K562 (cell line): ENCODE data around the gene GPALPP1. TPM values are rescaled to one million over a fixed set of nuclear protein-coding genes. Genes with fewer than 3 reads are reported as not detected.

Source experiments
- ATAC-seq: fragments of 200-7000 bp; cut with Tn5 transposase; 3 replicates; pipeline ENCODE4 v1.9.1; 2020; ENCODE audit warnings: moderate library complexity
- BruUV-seq: library from RNA; stranded (reverse); fragments of 400-500 nt; replicated peaks from 2 replicates; lab custom pipeline; 2021; lab: Mats Ljungman, UMichigan
- CTCF ChIA-PET: fragments of 300-600 bp; formaldehyde crosslinking; extraction: SDS; loops from one replicate; lab custom pipeline; 2021; ENCODE audit warnings: low intra/inter-chr PET ratio; lab: Yijun Ruan, JAX
- POLR2A ChIA-PET: fragments of 300-600, 350-650 bp; sonication (Branson Sonifier 250); formaldehyde crosslinking; extraction: SDS; loops from one replicate; lab custom pipeline; 2021; ENCODE audit warnings: antibody characterized with exemption, inconsistent platforms; lab: Yijun Ruan, JAX
- DNase-seq, 4 experiments: peaks; one replicate each; pipeline versions ENCODE4 v3.0.0 to v3.0.0-alpha.2; 2011 to 2018; ENCODE audit warnings: low spot score in 3 of 4, mixed read lengths in 3 of 4; ENCODE audit errors: extremely low read depth in 1 of 4
- FAIRE-seq: peaks from 2 replicates; lab custom pipeline; 2011; peaks lifted over from hg19 to GRCh38; lab: Jason Lieb, UNC
- H2AFZ ChIP-seq: 2 replicates; pipeline ENCODE4 v1.6.0; 2011; ENCODE audit warnings: low read depth, low read length, control low read depth, inconsistent platforms
- H3K27ac ChIP-seq: fragments of 200-600 bp; 3 replicates; pipeline ENCODE4 v1.8.0; 2011; ENCODE audit warnings: low read depth, mild to moderate bottlenecking, control low read depth, inconsistent platforms, low read length, moderate library complexity, mixed read lengths; ENCODE audit errors: extremely low read depth
- H3K27me3 ChIP-seq, 2 experiments: fragments of 300-600 bp in 1 of 2; 2 replicates in 1 of 2; 3 replicates in 1 of 2; pipeline versions ENCODE4 v1.6.0 to v1.8.0; 2011; ENCODE audit warnings: inconsistent platforms in 2 of 2, low read length in 2 of 2, mild to moderate bottlenecking in 1 of 2, mixed read lengths in 1 of 2, moderate library complexity in 1 of 2; ENCODE audit not compliant: control insufficient read depth in 2 of 2, insufficient read depth in 2 of 2
- H3K36me3 ChIP-seq: fragments of 300-600 bp; 3 replicates; pipeline ENCODE4 v1.8.0; 2011; ENCODE audit warnings: mild to moderate bottlenecking, low read length, inconsistent platforms; ENCODE audit not compliant: control insufficient read depth, insufficient read depth
- H3K4me1 ChIP-seq, 2 experiments: fragments of 200-600 bp in 1 of 2; replicated peaks in 1 of 2; 2 replicates in 1 of 2; 3 replicates in 1 of 2; pipeline versions ENCODE4 v1.5.1 to v1.8.0; 2011; ENCODE audit warnings: inconsistent platforms in 2 of 2, low read length in 2 of 2, mild to moderate bottlenecking in 1 of 2, mixed read lengths in 1 of 2, moderate library complexity in 1 of 2; ENCODE audit not compliant: control insufficient read depth in 2 of 2, insufficient read depth in 2 of 2
- H3K4me2 ChIP-seq: 2 replicates; pipeline ENCODE4 v1.6.1; 2011; ENCODE audit warnings: low read length, control low read depth, inconsistent platforms, mixed read lengths; ENCODE audit not compliant: insufficient read depth
- H3K4me3 ChIP-seq: fragments of 200-600 bp; sonication (generic), shearing (Covaris generic); 2 replicates; pipeline ENCODE4 v1.5.1; 2016; ENCODE audit warnings: control low read depth, inconsistent platforms
- H3K79me2 ChIP-seq: fragments of 200-600 bp; 3 replicates; pipeline ENCODE4 v1.8.0; 2011; ENCODE audit warnings: low read length, inconsistent platforms; ENCODE audit not compliant: control insufficient read depth, insufficient read depth
- H3K9ac ChIP-seq, 2 experiments: 2 replicates each; pipeline versions ENCODE4 v1.6.0 to v1.6.1; 2011; ENCODE audit warnings: low read depth in 2 of 2, low read length in 2 of 2, control low read depth in 1 of 2, inconsistent platforms in 1 of 2, mild to moderate bottlenecking in 1 of 2, mixed read lengths in 1 of 2; ENCODE audit not compliant: insufficient read depth in 1 of 2
- H3K9me1 ChIP-seq: one replicate; pipeline ENCODE4 v1.6.0; 2011; ENCODE audit warnings: inconsistent platforms, mild to moderate bottlenecking, low read length, moderate library complexity; ENCODE audit not compliant: control insufficient read depth, insufficient read depth
- H3K9me3 ChIP-seq: replicated peaks from 2 replicates; pipeline ENCODE4 v1.5.1; 2011; ENCODE audit warnings: low read depth, low read length, inconsistent platforms; ENCODE audit not compliant: control insufficient read depth, insufficient read depth
- H4K20me1 ChIP-seq: replicated peaks from 2 replicates; pipeline ENCODE4 v1.6.1; 2011; ENCODE audit warnings: low read length, inconsistent platforms, mixed read lengths; ENCODE audit not compliant: control insufficient read depth, insufficient read depth
- ARID4B ChIP-seq: sonication (generic); formaldehyde crosslinking; IDR thresholded peaks from 2 replicates; pipeline ENCODE4 v1.8.0; 2022; ENCODE audit warnings: mild to moderate bottlenecking, missing genetic modification reagents
- CBFA2T3 ChIP-seq: fragments of 450-650 bp; IDR thresholded peaks from 2 replicates; pipeline ENCODE4 v1.6.1; 2017
- FOXK1 ChIP-seq: sonication (generic); formaldehyde crosslinking; IDR thresholded peaks from 2 replicates; pipeline ENCODE4 v1.8.0; 2022; ENCODE audit warnings: missing genetic modification reagents, mild to moderate bottlenecking, borderline replicate concordance
- HMBOX1 ChIP-seq: sonication (generic); IDR thresholded peaks from 2 replicates; pipeline ENCODE4 v1.6.1; 2016
- HNRNPL ChIP-seq: fragments of 200-400 bp; formaldehyde crosslinking; IDR thresholded peaks from 2 replicates; pipeline ENCODE4 v1.6.1; 2017; ENCODE audit warnings: low read depth, mild to moderate bottlenecking, low read length
- MITF ChIP-seq: IDR thresholded peaks from 2 replicates; pipeline ENCODE4 v1.6.1; 2014; ENCODE audit warnings: antibody characterized with exemption
- PCBP2 ChIP-seq: fragments of 200-400 bp; formaldehyde crosslinking; IDR thresholded peaks from 2 replicates; pipeline ENCODE4 v1.6.1; 2018; ENCODE audit warnings: low read length, low read depth, mild to moderate bottlenecking, moderate library complexity; ENCODE audit not compliant: poor library complexity, severe bottlenecking
- ZNF311 ChIP-seq: fragments of 250-450 bp; sonication (Bioruptor Pico); IDR thresholded peaks from 2 replicates; pipeline ENCODE4 v1.4.0; 2020; ENCODE audit warnings: mild to moderate bottlenecking, moderate library complexity
- ZNF324 ChIP-seq: fragments of 250-450 bp; sonication (Bioruptor Pico); IDR thresholded peaks from 2 replicates; pipeline ENCODE4 v1.4.0; 2020; ENCODE audit warnings: mild to moderate bottlenecking
- WGBS: fragments of 100-300 bp; shearing (Covaris generic); methylation state at CpG from one replicate; pipeline ENCODE4 v1.1.6; 2016; ENCODE audit warnings: low coverage, mixed read lengths; ENCODE audit not compliant: insufficient coverage; ENCODE audit errors: missing lambda C conversion rate; 5-methylcytosine and 5-hydroxymethylcytosine counted together
- in situ Hi-C: fragments of 300-500 bp; cut with MboI; formaldehyde crosslinking; loops from 4 replicates; pipeline ENCODE4 v1.15.0; 2018; ENCODE audit warnings: inconsistent platforms, mixed read lengths
- intact Hi-C: fragments of 100-400 bp; cut with micrococcal nuclease; formaldehyde crosslinking; loops from 2 replicates; pipeline ENCODE4 v1.14.2; 2022
- polyA plus RNA-seq, 8 experiments: library from polyadenylated mRNA; depleted of rRNA in 4 of 8; stranded (reverse) in 5 of 8; unstranded in 3 of 8; fragments of >200 nt; fragmentation: Nextera tagmentation in 2 of 8; fragmentation: Illumina TruSeq in 1 of 8; extraction: Ambion mirVana in 2 of 8; extraction: Trizol in 1 of 8; gene quantifications; 2 replicates each; pipeline versions ENCODE4 v1.2.1 to v1.2.3, GENCODE V29; 2011 to 2014; ENCODE audit warnings: inconsistent platforms in 1 of 8, missing spikeins in 1 of 8
- total RNA-seq, 7 experiments: library from RNA; depleted of rRNA in 6 of 7; stranded (reverse); fragments of >200 nt in 6 of 7; fragmentation: Illumina TruSeq in 2 of 7; extraction: Trizol in 2 of 7; gene quantifications; 2 replicates each; pipeline versions ENCODE4 v1.2.1 to v1.2.3, GENCODE V29; 2011 to 2021; ENCODE audit warnings: low replicate concordance in 1 of 7

The GPALPP1 gene
- total and polyA plus RNA-seq, 9 of the 15 experiments (the other 6 are each of a cell fraction or from before 2014, with no cell fraction given): 8.1 to 22.3 (median 18.5) TPM

- no peak overlapping the region for H2AFZ ChIP-seq
- DNase-seq (no peak), FAIRE-seq (no peak), ATAC-seq (no peak)
- no peak overlapping the region for H3K9ac ChIP-seq
- intact Hi-C loops (no loop called here), in situ Hi-C loops (no loop called here)
- TF ChIP-seq HMBOX1 (0 out of 2 replicates have a peak, but pooled peaks have one; percentile 7), ZNF311 (CRISPR knock-in tag) (no peak)
- WGBS: 65% methylated on average over 3 of the region's 3 CpGs
- no peaks in the 10 kb centered on the region for H4K20me1 ChIP-seq
- no peaks in the 10 kb centered on the region for H3K27me3 ChIP-seq
- no TSS peak for BruUV-seq
- no peaks in the 10 kb centered on the region for H3K9me3 ChIP-seq
- H3K36me3 ChIP-seq: no peaks in the 10 kb centered on the region
- H3K27ac ChIP-seq: no peak overlapping the region
- peaks cover 0 to 4% of the 10 kb centered on the region in 2 experiments; a peak in 2 of 5 replicates for H3K4me1 ChIP-seq
- CTCF ChIA-PET: no interaction called here
- POLR2A ChIA-PET: no interaction called here
- H3K9me1 ChIP-seq: no peaks in the 10 kb centered on the region
- no peak overlapping the region for H3K4me2 ChIP-seq
- no peak overlapping the region for H3K4me3 ChIP-seq
- H3K79me2 ChIP-seq: no peaks in the 10 kb centered on the region
Measured at GRCh38 chr13:45040622-45041021, 51.3 kb downstream of the GPALPP1 start.

- Histone ChIP-seq H2AFZ (no peak overlapping the region), H3K9ac (no peak overlapping the region), H3K9me3 (no peaks in the 10 kb centered on the region), H3K36me3 (no peaks in the 10 kb centered on the region), H3K9me1 (no peaks in the 10 kb centered on the region), H3K79me2 (no peaks in the 10 kb centered on the region), H3K4me1 (peaks cover 0 to 4% of the 10 kb centered on the region in 2 experiments; a peak in 2 of 5 replicates), H3K4me2 (no peak overlapping the region), H4K20me1 (no peaks in the 10 kb centered on the region), H3K27me3 (no peaks in the 10 kb centered on the region), H3K27ac (no peak overlapping the region), H3K4me3 (no peak overlapping the region)
- no peak for FAIRE-seq
- no TSS peak for BruUV-seq
- DNase-seq: peak in 1 of 4 experiments; percentile 12
- in situ Hi-C loops (no loop called here), intact Hi-C loops (no loop called here)
- peak; percentile 48; the same call in 2 of the 3 replicates for ATAC-seq
- ChIA-PET CTCF (no interaction called here), POLR2A (interaction anchor here (1.2 to 1.6 kb wide), 3 partner anchors 12 to 298 kb away, joined by 3 to 7 read pairs (median 4); partner anchors contain the start of gene TPT1)
- WGBS: 13% methylated on average over 3 of the region's 3 CpGs
- no peak for TF ChIP-seq PCBP2
- TF ChIP-seq MITF: no peak
- no peak for TF ChIP-seq FOXK1
- TF ChIP-seq ARID4B (CRISPR knock-in tag): no peak
- TF ChIP-seq CBFA2T3: peak; percentile 13; the same call in 1 of the 2 replicates
- TF ChIP-seq HNRNPL: no peak
- no peak for TF ChIP-seq ZNF324
Measured at GRCh38 chr13:45042539-45042938, 53.2 kb downstream of the GPALPP1 start.
